ENCODE measurements around the gene BTRC. TPM values are rescaled to one million over a fixed set of nuclear protein-coding genes. Genes with fewer than 3 reads are reported as not detected.

The BTRC gene
- total and polyA plus RNA-seq, 4 donors: 3.1 to 16.4 (median 9.3) TPM

- Histone ChIP-seq H3K27me3 (ENCODE audit: control insufficient read depth in 3 of 3, insufficient read depth in 3 of 3, low read length in 2 of 3) (no peaks in the 10 kb centered on the region), H3K9ac (ENCODE audit: insufficient read depth in 1 of 2, low read length in 2 of 2) (no peak overlapping the region), H3K4me1 (ENCODE audit: control insufficient read depth in 5 of 5, insufficient read depth in 5 of 5, low read length in 5 of 5) (peaks cover 0 to 7% (median 0%) of the 10 kb centered on the region in 5 donors), H3K9me3 (ENCODE audit: control insufficient read depth in 4 of 4, insufficient read depth in 3 of 4, low read length in 3 of 4) (no peaks in the 10 kb centered on the region), H3K36me3 (ENCODE audit: control insufficient read depth in 4 of 4, insufficient read depth in 4 of 4, low read length in 4 of 4) (no peaks in the 10 kb centered on the region), H3K4me3 (no peak overlapping the region), H3K27ac (ENCODE audit: low read depth in 1 of 2, low read length in 1 of 2) (no peak overlapping the region)
- no peak for ATAC-seq (ENCODE audit: insufficient read depth, low FRiP score)
- DNase-seq: no peak
- WGBS, 2 donors: 86 to 87% methylated on average over 2 of the region's 2 CpGs
- TF ChIP-seq, protein P1, sequence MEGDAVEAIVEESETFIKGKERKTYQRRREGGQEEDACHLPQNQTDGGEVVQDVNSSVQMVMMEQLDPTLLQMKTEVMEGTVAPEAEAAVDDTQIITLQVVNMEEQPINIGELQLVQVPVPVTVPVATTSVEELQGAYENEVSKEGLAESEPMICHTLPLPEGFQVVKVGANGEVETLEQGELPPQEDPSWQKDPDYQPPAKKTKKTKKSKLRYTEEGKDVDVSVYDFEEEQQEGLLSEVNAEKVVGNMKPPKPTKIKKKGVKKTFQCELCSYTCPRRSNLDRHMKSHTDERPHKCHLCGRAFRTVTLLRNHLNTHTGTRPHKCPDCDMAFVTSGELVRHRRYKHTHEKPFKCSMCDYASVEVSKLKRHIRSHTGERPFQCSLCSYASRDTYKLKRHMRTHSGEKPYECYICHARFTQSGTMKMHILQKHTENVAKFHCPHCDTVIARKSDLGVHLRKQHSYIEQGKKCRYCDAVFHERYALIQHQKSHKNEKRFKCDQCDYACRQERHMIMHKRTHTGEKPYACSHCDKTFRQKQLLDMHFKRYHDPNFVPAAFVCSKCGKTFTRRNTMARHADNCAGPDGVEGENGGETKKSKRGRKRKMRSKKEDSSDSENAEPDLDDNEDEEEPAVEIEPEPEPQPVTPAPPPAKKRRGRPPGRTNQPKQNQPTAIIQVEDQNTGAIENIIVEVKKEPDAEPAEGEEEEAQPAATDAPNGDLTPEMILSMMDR (IDR thresholded peaks at IDR 0.05; ENCODE audit: control extremely low read depth, extremely low read depth): no peak
Measured at GRCh38 chr10:101468159-101468558, 114.2 kb downstream of the BTRC start.

- H3K9me3 ChIP-seq (ENCODE audit: control insufficient read depth in 4 of 4, insufficient read depth in 3 of 4, low read length in 3 of 4): no peaks in the 10 kb centered on the region
- DNase-seq (no peak), ATAC-seq (ENCODE audit: insufficient read depth, low FRiP score) (no peak)
- H3K36me3 ChIP-seq (ENCODE audit: control insufficient read depth in 4 of 4, insufficient read depth in 4 of 4, low read length in 4 of 4): peaks cover 0 to 10% (median 1%) of the 10 kb centered on the region in 4 donors
- 92 to 93% methylated on average over 3 of the region's 3 CpGs for WGBS, 2 donors
- no peak overlapping the region for H3K27ac ChIP-seq (ENCODE audit: low read depth in 1 of 2, low read length in 1 of 2)
- no peak overlapping the region for H3K9ac ChIP-seq (ENCODE audit: insufficient read depth in 1 of 2, low read length in 2 of 2)
- no peaks in the 10 kb centered on the region for H3K4me1 ChIP-seq (ENCODE audit: control insufficient read depth in 5 of 5, insufficient read depth in 5 of 5, low read length in 5 of 5)
- H3K27me3 ChIP-seq (ENCODE audit: control insufficient read depth in 3 of 3, insufficient read depth in 3 of 3, low read length in 2 of 3): no peaks in the 10 kb centered on the region
- TF ChIP-seq, protein P1 (IDR thresholded peaks at IDR 0.05; ENCODE audit: control extremely low read depth, extremely low read depth): no peak
- H3K4me3 ChIP-seq: no peak overlapping the region
Measured at GRCh38 chr10:101476383-101476782, 122.4 kb downstream of the BTRC start.

- Histone ChIP-seq H3K27ac (ENCODE audit: low read depth in 1 of 2, low read length in 1 of 2) (no peak overlapping the region), H3K27me3 (ENCODE audit: control insufficient read depth in 3 of 3, insufficient read depth in 3 of 3, low read length in 2 of 3) (no peaks in the 10 kb centered on the region), H3K4me1 (ENCODE audit: control insufficient read depth in 5 of 5, insufficient read depth in 5 of 5, low read length in 5 of 5) (peaks cover 0 to 7% (median 0%) of the 10 kb centered on the region in 5 donors), H3K9ac (ENCODE audit: insufficient read depth in 1 of 2, low read length in 2 of 2) (no peak overlapping the region), H3K4me3 (no peak overlapping the region), H3K9me3 (ENCODE audit: control insufficient read depth in 4 of 4, insufficient read depth in 3 of 4, low read length in 3 of 4) (no peaks in the 10 kb centered on the region), H3K36me3 (ENCODE audit: control insufficient read depth in 4 of 4, insufficient read depth in 4 of 4, low read length in 4 of 4) (peaks cover 0 to 10% (median 1%) of the 10 kb centered on the region in 4 donors)
- 79 to 86% methylated on average over 1 of the region's 1 CpG for WGBS, 2 donors
- DNase-seq: no peak
- TF ChIP-seq, protein P1 (IDR thresholded peaks at IDR 0.05; ENCODE audit: control extremely low read depth, extremely low read depth): no peak
- no peak for ATAC-seq (ENCODE audit: insufficient read depth, low FRiP score)
Measured at GRCh38 chr10:101478956-101479355, 125.0 kb downstream of the BTRC start.

GRCh38 chr10:101481256-101481655, 127.3 kb downstream of the BTRC start:
- Histone ChIP-seq H3K4me3 (no peak overlapping the region), H3K9ac (ENCODE audit: insufficient read depth in 1 of 2, low read length in 2 of 2) (no peak overlapping the region), H3K4me1 (ENCODE audit: control insufficient read depth in 5 of 5, insufficient read depth in 5 of 5, low read length in 5 of 5) (peaks cover 0 to 22% (median 6%) of the 10 kb centered on the region in 5 donors), H3K27me3 (ENCODE audit: control insufficient read depth in 3 of 3, insufficient read depth in 3 of 3, low read length in 2 of 3) (no peaks in the 10 kb centered on the region), H3K27ac (ENCODE audit: low read depth in 1 of 2, low read length in 1 of 2) (no peak overlapping the region), H3K9me3 (ENCODE audit: control insufficient read depth in 4 of 4, insufficient read depth in 3 of 4, low read length in 3 of 4) (no peaks in the 10 kb centered on the region), H3K36me3 (ENCODE audit: control insufficient read depth in 4 of 4, insufficient read depth in 4 of 4, low read length in 4 of 4) (peaks cover 0 to 10% (median 1%) of the 10 kb centered on the region in 4 donors)
- TF ChIP-seq, protein P1 (IDR thresholded peaks at IDR 0.05; ENCODE audit: control extremely low read depth, extremely low read depth): no peak
- DNase-seq (no peak), ATAC-seq (ENCODE audit: insufficient read depth, low FRiP score) (no peak)

Data from lung (tissue), 12 donors.